ENCODE measurements around the gene TMC3. TPM values are rescaled to one million over a fixed set of nuclear protein-coding genes. Genes with fewer than 3 reads are reported as not detected.
"Not testable (repeated sequence)": the region's sequence is repeated elsewhere in the genome, so short reads cannot be mapped to it uniquely, and the experiment has no call there.

The TMC3 gene
- total RNA-seq, 1 donor from 2014 or later, result not detected

- Histone ChIP-seq H3K36me3 (ENCODE audit: control insufficient read depth, insufficient read depth, low read length) (no peaks in the 10 kb centered on the region), H3K27me3 (ENCODE audit: control insufficient read depth, insufficient read depth, low read length) (no peaks in the 10 kb centered on the region), H3K4me3 (ENCODE audit: low read depth, low read length) (no peak overlapping the region)
- no peak for DNase-seq (ENCODE audit: low read depth)
- TF ChIP-seq CTCF (IDR thresholded peaks at IDR 0.05; ENCODE audit: insufficient read depth, low read length, poor library complexity, severe bottlenecking), result no peak
Measured at GRCh38 chr15:81349271-81349670, 24.7 kb downstream of the TMC3 start.

- not testable (repeated sequence) for H3K27me3 ChIP-seq (ENCODE audit: control insufficient read depth, insufficient read depth, low read length); H3K4me3 ChIP-seq (ENCODE audit: low read depth, low read length); H3K36me3 ChIP-seq (ENCODE audit: control insufficient read depth, insufficient read depth, low read length); DNase-seq (ENCODE audit: low read depth)
Measured at GRCh38 chr15:81348691-81349090, 25.3 kb downstream of the TMC3 start.

GRCh38 chr15:81347910-81348309 is 26.1 kb downstream of the TMC3 start:
- Histone ChIP-seq H3K27me3 (ENCODE audit: control insufficient read depth, insufficient read depth, low read length) (no peaks in the 10 kb centered on the region), H3K4me3 (ENCODE audit: low read depth, low read length) (no peak overlapping the region), H3K36me3 (ENCODE audit: control insufficient read depth, insufficient read depth, low read length) (no peaks in the 10 kb centered on the region)
- TF ChIP-seq CTCF (IDR thresholded peaks at IDR 0.05; ENCODE audit: insufficient read depth, low read length, poor library complexity, severe bottlenecking), result no peak
- no peak for DNase-seq (ENCODE audit: low read depth)

- Histone ChIP-seq H3K36me3 (ENCODE audit: control insufficient read depth, insufficient read depth, low read length) (no peaks in the 10 kb centered on the region), H3K4me3 (ENCODE audit: low read depth, low read length) (no peak overlapping the region), H3K27me3 (ENCODE audit: control insufficient read depth, insufficient read depth, low read length) (no peaks in the 10 kb centered on the region)
- no peak for DNase-seq (ENCODE audit: low read depth)
- no peak for TF ChIP-seq CTCF (IDR thresholded peaks at IDR 0.05; ENCODE audit: insufficient read depth, low read length, poor library complexity, severe bottlenecking)
Measured at GRCh38 chr15:81346611-81347010, 27.4 kb downstream of the TMC3 start.

GRCh38 chr15:81343371-81343770 is 30.6 kb downstream of the TMC3 start:
- Histone ChIP-seq H3K27me3 (ENCODE audit: control insufficient read depth, insufficient read depth, low read length) (peaks cover 2% of the 10 kb centered on the region), H3K4me3 (ENCODE audit: low read depth, low read length) (no peak overlapping the region), H3K36me3 (ENCODE audit: control insufficient read depth, insufficient read depth, low read length) (no peaks in the 10 kb centered on the region)
- no peak for TF ChIP-seq CTCF (IDR thresholded peaks at IDR 0.05; ENCODE audit: insufficient read depth, low read length, poor library complexity, severe bottlenecking)
- no peak for DNase-seq (ENCODE audit: low read depth)

- TF ChIP-seq CTCF (IDR thresholded peaks at IDR 0.05; ENCODE audit: insufficient read depth, low read length, poor library complexity, severe bottlenecking), result no peak
- no peak for DNase-seq (ENCODE audit: low read depth)
Measured at GRCh38 chr15:81341351-81341750, 32.7 kb downstream of the TMC3 start.

More at GRCh38 chr15:81341351-81341750, 32.7 kb downstream of the TMC3 start:
- H3K27me3 ChIP-seq (ENCODE audit: control insufficient read depth, insufficient read depth, low read length), result peaks cover 2% of the 10 kb centered on the region
- H3K36me3 ChIP-seq (ENCODE audit: control insufficient read depth, insufficient read depth, low read length), result no peaks in the 10 kb centered on the region
- no peak overlapping the region for H3K4me3 ChIP-seq (ENCODE audit: low read depth, low read length)

Data from kidney epithelial cell (primary cell).